ENCODE measurements around the gene AGMO.

- no peak for TF ChIP-seq CTCF (IDR thresholded peaks at IDR 0.05)
- no peak for TF ChIP-seq POLR2AphosphoS5 (IDR thresholded peaks at IDR 0.05)
Observed at GRCh38 chr7:15336146-15336545, 225.7 kb downstream of the AGMO start.

All from breast epithelium (tissue), 3 donors.